SK-N-SH (cell line): ENCODE results near the gene EPB41L4A. TPM values are rescaled to one million over a fixed set of nuclear protein-coding genes. Genes with fewer than 3 reads are reported as not detected.

ENCODE experiments used
- CTCF ChIA-PET: fragments of 300-600, 350-600 bp; formaldehyde crosslinking; extraction: SDS; loops from one replicate; lab custom pipeline; 2021; lab: Yijun Ruan, JAX
- POLR2A ChIA-PET: fragments of 350-600 bp; sonication (Branson Sonifier 250); formaldehyde crosslinking; extraction: SDS; loops from one replicate; lab custom pipeline; 2020; ENCODE audit warnings: antibody characterized with exemption, inconsistent platforms; lab: Yijun Ruan, JAX
- DNase-seq: peaks from one replicate; pipeline ENCODE4 v3.0.0; 2012
- H2AFZ ChIP-seq: fragments of 200-600 bp; sonication (generic); 2 replicates; pipeline ENCODE4 v1.8.1; 2016; ENCODE audit warnings: antibody characterized with exemption, mild to moderate bottlenecking, low read depth
- H3F3A ChIP-seq: fragments of 200-600 bp; sonication (generic); replicated peaks from 2 replicates; pipeline ENCODE3; 2016; ENCODE audit warnings: antibody characterized with exemption, mild to moderate bottlenecking; ENCODE audit not compliant: insufficient read depth
- H3K27ac ChIP-seq, 2 experiments: fragments of 200-500 bp in 1 of 2; fragments of 200-600 bp in 1 of 2; sonication (Bioruptor generic) in 1 of 2; sonication (generic), shearing (Covaris generic) in 1 of 2; 2 replicates each; pipeline versions ENCODE4 v1.5.1 to v1.6.1; 2014 to 2016; ENCODE audit warnings: low read depth in 2 of 2, inconsistent platforms in 1 of 2, low read length in 1 of 2, mild to moderate bottlenecking in 1 of 2, mixed read lengths in 1 of 2
- H3K27me3 ChIP-seq: fragments of 200-600 bp; sonication (generic), shearing (Covaris generic); 2 replicates; pipeline ENCODE4 v1.6.1; 2016; ENCODE audit warnings: mixed run types; ENCODE audit not compliant: insufficient read depth
- H3K36me3 ChIP-seq, 2 experiments: fragments of 200-500 bp in 1 of 2; fragments of 200-600 bp in 1 of 2; sonication (Bioruptor generic) in 1 of 2; sonication (generic) in 1 of 2; replicated peaks in 1 of 2; 2 replicates each; pipeline versions ENCODE3 to v1.5.1; 2014 to 2016; ENCODE audit warnings: low read length in 1 of 2, mild to moderate bottlenecking in 1 of 2; ENCODE audit not compliant: insufficient read depth in 2 of 2, control insufficient read depth in 1 of 2
- H3K4me1 ChIP-seq, 2 experiments: fragments of 200-500 bp in 1 of 2; fragments of 200-600 bp in 1 of 2; sonication (Bioruptor generic) in 1 of 2; sonication (generic), shearing (Covaris generic) in 1 of 2; 2 replicates each; pipeline versions ENCODE4 v1.5.1 to v1.6.1; 2014 to 2016; ENCODE audit warnings: low read depth in 1 of 2, low read length in 1 of 2, mixed run types in 1 of 2; ENCODE audit not compliant: insufficient read depth in 2 of 2, control insufficient read depth in 1 of 2
- H3K4me2 ChIP-seq: fragments of 200-600 bp; sonication (generic), shearing (Covaris generic); 2 replicates; pipeline ENCODE4 v1.6.1; 2017; ENCODE audit warnings: mixed run types
- H3K4me3 ChIP-seq, 2 experiments: fragments of 200-500 bp in 1 of 2; fragments of 200-600 bp in 1 of 2; sonication (Bioruptor generic) in 1 of 2; sonication (generic), shearing (Covaris generic) in 1 of 2; 2 replicates each; pipeline versions ENCODE4 v1.5.1 to v1.8.1; 2014 to 2016; ENCODE audit warnings: low read depth in 2 of 2, inconsistent platforms in 1 of 2, low read length in 1 of 2, mild to moderate bottlenecking in 1 of 2, mixed read lengths in 1 of 2, moderate library complexity in 1 of 2
- H3K79me2 ChIP-seq: fragments of 200-600 bp; sonication (generic); 2 replicates; pipeline ENCODE4 v1.8.1; 2017; ENCODE audit warnings: mild to moderate bottlenecking; ENCODE audit not compliant: insufficient read depth
- H3K9ac ChIP-seq: fragments of 200-600 bp; sonication (generic); 2 replicates; pipeline ENCODE4 v1.6.1; 2017; ENCODE audit warnings: mixed run types
- H3K9me2 ChIP-seq: fragments of 200-600 bp; sonication (generic); 2 replicates; pipeline ENCODE4 v1.6.1; 2017; ENCODE audit warnings: mixed run types
- H3K9me3 ChIP-seq: fragments of 200-600 bp; sonication (generic); 2 replicates; pipeline ENCODE4 v1.6.1; 2017; ENCODE audit warnings: mixed run types, mild to moderate bottlenecking, moderate library complexity
- H4K20me1 ChIP-seq: fragments of 200-600 bp; sonication (generic); 2 replicates; pipeline ENCODE4 v1.6.1; 2017; ENCODE audit warnings: mild to moderate bottlenecking, mixed run types; ENCODE audit not compliant: insufficient read depth
- EZH2phosphoT487 ChIP-seq: fragments of 200-600 bp; sonication (generic); IDR thresholded peaks from 2 replicates; pipeline ENCODE4 v1.6.1; 2017; ENCODE audit warnings: low read depth, mixed run types, mild to moderate bottlenecking, antibody characterized with exemption, moderate library complexity, borderline replicate concordance
- GATA2 ChIP-seq: sonication (generic); formaldehyde crosslinking; IDR thresholded peaks from 2 replicates; pipeline ENCODE4 v1.5.0; 2020; ENCODE audit warnings: mild to moderate bottlenecking, missing genetic modification reagents
- JUND ChIP-seq: IDR thresholded peaks from 2 replicates; pipeline ENCODE4 v1.4.0; 2012
- NFIC ChIP-seq: IDR thresholded peaks from 2 replicates; pipeline ENCODE4 v1.4.0; 2012; ENCODE audit warnings: borderline replicate concordance
- RAD21 ChIP-seq: IDR thresholded peaks from 2 replicates; pipeline ENCODE4 v1.6.1; 2012; ENCODE audit warnings: mild to moderate bottlenecking, low read length
- RFX5 ChIP-seq: IDR thresholded peaks from 2 replicates; pipeline ENCODE4 v1.6.1; 2012; ENCODE audit warnings: mild to moderate bottlenecking, improper control_type of control experiment, low read length
- SIN3A ChIP-seq: IDR thresholded peaks from 2 replicates; pipeline ENCODE4 v1.6.1; 2012; ENCODE audit warnings: low read depth, mild to moderate bottlenecking, low read length, moderate library complexity, borderline replicate concordance
- TAF1 ChIP-seq: IDR thresholded peaks from 2 replicates; pipeline ENCODE4 v1.6.1; 2012; ENCODE audit warnings: low read depth, mild to moderate bottlenecking, low read length, moderate library complexity, borderline replicate concordance
- TEAD4 ChIP-seq: IDR thresholded peaks from 2 replicates; pipeline ENCODE4 v1.4.0; 2012; ENCODE audit warnings: mild to moderate bottlenecking, borderline replicate concordance; ENCODE audit not compliant: insufficient read depth
- YY1 ChIP-seq: IDR thresholded peaks from 2 replicates; pipeline ENCODE4 v1.4.0; 2012; ENCODE audit warnings: low read depth, mild to moderate bottlenecking
- WGBS: methylation state at CpG from one replicate; pipeline ENCODE4 v1.1.6; 2017; ENCODE audit warnings: low lambda C conversion rate; 5-methylcytosine and 5-hydroxymethylcytosine counted together
- polyA plus RNA-seq, 3 experiments: library from polyadenylated mRNA; depleted of rRNA; stranded (reverse); fragments of >200 nt; gene quantifications; 2 replicates each; pipeline ENCODE4 v1.2.3, GENCODE V29; 2012
- TF ChIP-seq, protein P1 (sequence below): fragments of 150-350 bp; IDR thresholded peaks from 2 replicates; pipeline ENCODE4 v1.6.1; 2016; ENCODE audit warnings: mild to moderate bottlenecking, low read depth, low read length
- TF ChIP-seq, protein P2 (sequence below): IDR thresholded peaks from 2 replicates; pipeline ENCODE4 v1.4.0; 2012; ENCODE audit warnings: low read depth
- TF ChIP-seq, protein P3 (sequence below): IDR thresholded peaks from 2 replicates; pipeline ENCODE4; 2012
- TF ChIP-seq, protein P4 (sequence below): fragments of 150-350 bp; IDR thresholded peaks from 2 replicates; pipeline ENCODE4 v1.6.1; 2017; ENCODE audit warnings: antibody characterized with exemption, low read length, low read depth, borderline replicate concordance
- TF ChIP-seq, protein P5 (sequence below): IDR thresholded peaks from 2 replicates; pipeline ENCODE4 v1.6.1; 2012; ENCODE audit warnings: mild to moderate bottlenecking, low read depth, low read length, moderate library complexity

EPB41L4A gene
- polyA plus RNA-seq, 1 of the 3 experiments (the other 2 are of a cell fraction): 0.07 TPM

DNA sequence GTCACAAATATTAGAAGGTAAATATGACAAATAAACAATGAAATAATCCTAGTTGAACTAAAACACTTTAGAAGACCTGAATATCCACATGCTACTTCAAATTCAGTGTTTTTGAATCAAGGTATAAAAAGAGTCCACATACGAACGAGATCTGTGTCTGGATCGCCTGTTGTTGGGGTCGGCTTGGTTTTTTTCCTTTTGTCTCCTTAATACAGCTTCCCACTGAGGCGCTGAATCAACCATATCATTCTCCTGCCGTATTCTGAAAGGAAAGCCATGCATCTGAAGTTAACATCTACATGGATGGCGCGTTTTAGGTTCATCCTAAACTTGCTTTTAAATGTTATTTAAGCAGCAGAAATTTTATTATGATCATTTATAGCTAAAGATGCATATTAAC lies 235.2 kb downstream of the EPB41L4A start:
- Histone ChIP-seq H3K9ac (no peak overlapping the region), H3K4me2 (no peak overlapping the region), H3K9me3 (no peaks in the 10 kb centered on the region; the same call in 1 of the 2 replicates), H3K27ac (no peak overlapping the region), H3K36me3 (no peaks in the 10 kb centered on the region), H4K20me1 (no peaks in the 10 kb centered on the region), H3F3A (no peaks in the 10 kb centered on the region), H3K4me3 (no peak overlapping the region), H3K9me2 (no peaks in the 10 kb centered on the region), H3K27me3 (no peaks in the 10 kb centered on the region), H3K4me1 (no peaks in the 10 kb centered on the region; a peak in 1 of 4 replicates), H3K79me2 (no peaks in the 10 kb centered on the region), H2AFZ (no peak overlapping the region)
- DNase-seq: no peak
- ChIA-PET CTCF (interaction anchor here (4.0 to 4.2 kb wide), 2 partner anchors 9 to 236 kb away, joined by 16 to 22 read pairs; partner anchors contain the start of gene EPB41L4A), POLR2A (no interaction called here)
- WGBS: 74% methylated on average over 8 of the region's 8 CpGs
- TF ChIP-seq TAF1 (no peak), TEAD4 (no peak), RFX5 (no peak), NFIC (no peak), SIN3A (no peak), EZH2phosphoT487 (no peak), JUND (no peak), RAD21 (no peak), YY1 (no peak), GATA2 (CRISPR knock-in tag) (no peak)
- TF ChIP-seq, protein P1, sequence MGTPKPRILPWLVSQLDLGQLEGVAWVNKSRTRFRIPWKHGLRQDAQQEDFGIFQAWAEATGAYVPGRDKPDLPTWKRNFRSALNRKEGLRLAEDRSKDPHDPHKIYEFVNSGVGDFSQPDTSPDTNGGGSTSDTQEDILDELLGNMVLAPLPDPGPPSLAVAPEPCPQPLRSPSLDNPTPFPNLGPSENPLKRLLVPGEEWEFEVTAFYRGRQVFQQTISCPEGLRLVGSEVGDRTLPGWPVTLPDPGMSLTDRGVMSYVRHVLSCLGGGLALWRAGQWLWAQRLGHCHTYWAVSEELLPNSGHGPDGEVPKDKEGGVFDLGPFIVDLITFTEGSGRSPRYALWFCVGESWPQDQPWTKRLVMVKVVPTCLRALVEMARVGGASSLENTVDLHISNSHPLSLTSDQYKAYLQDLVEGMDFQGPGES: no peak
- TF ChIP-seq, protein P2, sequence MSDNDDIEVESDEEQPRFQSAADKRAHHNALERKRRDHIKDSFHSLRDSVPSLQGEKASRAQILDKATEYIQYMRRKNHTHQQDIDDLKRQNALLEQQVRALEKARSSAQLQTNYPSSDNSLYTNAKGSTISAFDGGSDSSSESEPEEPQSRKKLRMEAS: no peak
- TF ChIP-seq, protein P3, sequence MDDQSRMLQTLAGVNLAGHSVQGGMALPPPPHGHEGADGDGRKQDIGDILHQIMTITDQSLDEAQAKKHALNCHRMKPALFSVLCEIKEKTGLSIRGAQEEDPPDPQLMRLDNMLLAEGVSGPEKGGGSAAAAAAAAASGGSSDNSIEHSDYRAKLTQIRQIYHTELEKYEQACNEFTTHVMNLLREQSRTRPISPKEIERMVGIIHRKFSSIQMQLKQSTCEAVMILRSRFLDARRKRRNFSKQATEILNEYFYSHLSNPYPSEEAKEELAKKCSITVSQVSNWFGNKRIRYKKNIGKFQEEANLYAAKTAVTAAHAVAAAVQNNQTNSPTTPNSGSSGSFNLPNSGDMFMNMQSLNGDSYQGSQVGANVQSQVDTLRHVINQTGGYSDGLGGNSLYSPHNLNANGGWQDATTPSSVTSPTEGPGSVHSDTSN: no peak
- TF ChIP-seq, protein P4, sequence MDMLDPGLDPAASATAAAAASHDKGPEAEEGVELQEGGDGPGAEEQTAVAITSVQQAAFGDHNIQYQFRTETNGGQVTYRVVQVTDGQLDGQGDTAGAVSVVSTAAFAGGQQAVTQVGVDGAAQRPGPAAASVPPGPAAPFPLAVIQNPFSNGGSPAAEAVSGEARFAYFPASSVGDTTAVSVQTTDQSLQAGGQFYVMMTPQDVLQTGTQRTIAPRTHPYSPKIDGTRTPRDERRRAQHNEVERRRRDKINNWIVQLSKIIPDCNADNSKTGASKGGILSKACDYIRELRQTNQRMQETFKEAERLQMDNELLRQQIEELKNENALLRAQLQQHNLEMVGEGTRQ: no peak
- TF ChIP-seq, protein P5, sequence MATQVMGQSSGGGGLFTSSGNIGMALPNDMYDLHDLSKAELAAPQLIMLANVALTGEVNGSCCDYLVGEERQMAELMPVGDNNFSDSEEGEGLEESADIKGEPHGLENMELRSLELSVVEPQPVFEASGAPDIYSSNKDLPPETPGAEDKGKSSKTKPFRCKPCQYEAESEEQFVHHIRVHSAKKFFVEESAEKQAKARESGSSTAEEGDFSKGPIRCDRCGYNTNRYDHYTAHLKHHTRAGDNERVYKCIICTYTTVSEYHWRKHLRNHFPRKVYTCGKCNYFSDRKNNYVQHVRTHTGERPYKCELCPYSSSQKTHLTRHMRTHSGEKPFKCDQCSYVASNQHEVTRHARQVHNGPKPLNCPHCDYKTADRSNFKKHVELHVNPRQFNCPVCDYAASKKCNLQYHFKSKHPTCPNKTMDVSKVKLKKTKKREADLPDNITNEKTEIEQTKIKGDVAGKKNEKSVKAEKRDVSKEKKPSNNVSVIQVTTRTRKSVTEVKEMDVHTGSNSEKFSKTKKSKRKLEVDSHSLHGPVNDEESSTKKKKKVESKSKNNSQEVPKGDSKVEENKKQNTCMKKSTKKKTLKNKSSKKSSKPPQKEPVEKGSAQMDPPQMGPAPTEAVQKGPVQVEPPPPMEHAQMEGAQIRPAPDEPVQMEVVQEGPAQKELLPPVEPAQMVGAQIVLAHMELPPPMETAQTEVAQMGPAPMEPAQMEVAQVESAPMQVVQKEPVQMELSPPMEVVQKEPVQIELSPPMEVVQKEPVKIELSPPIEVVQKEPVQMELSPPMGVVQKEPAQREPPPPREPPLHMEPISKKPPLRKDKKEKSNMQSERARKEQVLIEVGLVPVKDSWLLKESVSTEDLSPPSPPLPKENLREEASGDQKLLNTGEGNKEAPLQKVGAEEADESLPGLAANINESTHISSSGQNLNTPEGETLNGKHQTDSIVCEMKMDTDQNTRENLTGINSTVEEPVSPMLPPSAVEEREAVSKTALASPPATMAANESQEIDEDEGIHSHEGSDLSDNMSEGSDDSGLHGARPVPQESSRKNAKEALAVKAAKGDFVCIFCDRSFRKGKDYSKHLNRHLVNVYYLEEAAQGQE: no peak
